GM12878 (cell line): Measurements from ENCODE around the gene AGTRAP. TPM values are rescaled to one million over a fixed set of nuclear protein-coding genes. Genes with fewer than 3 reads are reported as not detected.

Experiments used
- ATAC-seq: fragments of 200-7000 bp; cut with Tn5 transposase; 3 replicates; pipeline ENCODE4 v1.9.1; 2020; ENCODE audit warnings: mild to moderate bottlenecking, moderate library complexity
- BruUV-seq: library from RNA; stranded (reverse); fragments of 400-500 nt; replicated peaks from 2 replicates; lab custom pipeline; 2021; lab: Mats Ljungman, UMichigan
- CTCF ChIA-PET: fragments of 300-600 bp; sonication (Branson Sonifier 250); formaldehyde crosslinking; extraction: SDS; loops from one replicate; lab custom pipeline; 2021; ENCODE audit warnings: inconsistent platforms; lab: Yijun Ruan, JAX
- POLR2A ChIA-PET: fragments of 350-600 bp; formaldehyde crosslinking; extraction: SDS; loops from one replicate; lab custom pipeline; 2021; ENCODE audit warnings: inconsistent platforms; lab: Charles Lee
- RAD21 ChIA-PET: fragments of 300-600 bp; sonication (Branson Sonifier 250); formaldehyde crosslinking; loops from one replicate; lab custom pipeline; 2023; ENCODE audit warnings: antibody characterized with exemption; ENCODE audit not compliant: unreplicated experiment; lab: Charles Lee
- SMC1A ChIA-PET: fragments of 300-600 bp; sonication (Branson Sonifier 250); formaldehyde crosslinking; loops from one replicate; lab custom pipeline; 2023; ENCODE audit not compliant: unreplicated experiment, uncharacterized antibody; lab: Charles Lee
- DNase-seq: peaks from one replicate; pipeline ENCODE4 v3.0.0-alpha.2; 2011; ENCODE audit warnings: low read depth, low spot score
- FAIRE-seq: peaks from 3 replicates; lab custom pipeline; 2011; peaks lifted over from hg19 to GRCh38; lab: Jason Lieb, UNC
- H2AFZ ChIP-seq: 2 replicates; pipeline ENCODE4 v1.6.0; 2011; ENCODE audit warnings: low read depth, low read length, control low read depth; ENCODE audit not compliant: control insufficient read depth
- H3K27ac ChIP-seq: 2 replicates; pipeline ENCODE4 v1.5.1; 2011; ENCODE audit warnings: control low read depth; ENCODE audit not compliant: control insufficient read depth, insufficient read depth
- H3K27me3 ChIP-seq, 2 experiments: replicated peaks in 1 of 2; 2 replicates each; pipeline versions ENCODE4 v1.6.0 to v1.6.1; 2011; ENCODE audit warnings: low read length in 1 of 2; ENCODE audit not compliant: control insufficient read depth in 2 of 2, insufficient read depth in 2 of 2
- H3K36me3 ChIP-seq, 2 experiments: 2 replicates each; pipeline ENCODE4 v1.5.1; 2011; ENCODE audit warnings: low read length in 1 of 2; ENCODE audit not compliant: control insufficient read depth in 2 of 2, insufficient read depth in 2 of 2
- H3K4me1 ChIP-seq: 2 replicates; pipeline ENCODE4 v1.6.1; 2011; ENCODE audit warnings: mild to moderate bottlenecking, low read length, moderate library complexity, mixed read lengths; ENCODE audit not compliant: control insufficient read depth, insufficient read depth
- H3K4me2 ChIP-seq: 2 replicates; pipeline ENCODE4 v1.6.0; 2011; ENCODE audit warnings: control low read depth; ENCODE audit not compliant: control insufficient read depth, insufficient read depth
- H3K4me3 ChIP-seq: fragments of 200-600 bp; sonication (generic); 2 replicates; pipeline ENCODE4 v1.5.1; 2016
- H3K79me2 ChIP-seq: 2 replicates; pipeline ENCODE4 v1.6.0; 2011; ENCODE audit warnings: low read length; ENCODE audit not compliant: control insufficient read depth, insufficient read depth
- H3K9ac ChIP-seq: 2 replicates; pipeline ENCODE4 v1.8.0; 2011; ENCODE audit warnings: low read length, control low read depth, mixed read lengths; ENCODE audit not compliant: control insufficient read depth, insufficient read depth
- H3K9me3 ChIP-seq: replicated peaks from 3 replicates; pipeline ENCODE4 v1.5.1; 2011; ENCODE audit warnings: mild to moderate bottlenecking, low read length; ENCODE audit not compliant: control insufficient read depth, insufficient read depth
- H4K20me1 ChIP-seq: 2 replicates; pipeline ENCODE4 v1.6.0; 2011; ENCODE audit not compliant: control insufficient read depth, insufficient read depth
- FOXM1 ChIP-seq: IDR thresholded peaks from 2 replicates; pipeline ENCODE4 v1.6.1; 2012; ENCODE audit warnings: low read depth, mild to moderate bottlenecking, inconsistent platforms, low read length, moderate library complexity
- HDAC6 ChIP-seq: fragments of 200-600 bp; sonication (generic); IDR thresholded peaks from one replicate; pipeline ENCODE4 v1.8.0; 2017; ENCODE audit warnings: antibody characterized with exemption; ENCODE audit not compliant: unreplicated experiment
- MYC ChIP-seq: IDR thresholded peaks from 2 replicates; pipeline ENCODE4 v1.6.1; 2011; ENCODE audit warnings: mild to moderate bottlenecking, low read length, moderate library complexity, inconsistent platforms; ENCODE audit not compliant: insufficient read depth, insufficient replicate concordance, insufficient read length, severe bottlenecking
- SMAD1 ChIP-seq: fragments of 450-650 bp; IDR thresholded peaks from 2 replicates; pipeline ENCODE4 v1.6.1; 2018; ENCODE audit warnings: mild to moderate bottlenecking, low read depth; ENCODE audit not compliant: partially characterized antibody
- SMAD5 ChIP-seq: IDR thresholded peaks from 2 replicates; pipeline ENCODE4 v1.6.1; 2016; ENCODE audit warnings: antibody characterized with exemption, low read depth
- SRF ChIP-seq, 2 experiments: IDR thresholded peaks; 2 replicates each; pipeline ENCODE4 v1.6.1; 2011; ENCODE audit warnings: low read depth in 2 of 2, low read length in 2 of 2, mild to moderate bottlenecking in 1 of 2, moderate library complexity in 1 of 2
- TCF7 ChIP-seq: IDR thresholded peaks from 2 replicates; pipeline ENCODE4 v1.6.1; 2014; ENCODE audit warnings: antibody characterized with exemption, borderline replicate concordance
- ZNF24 ChIP-seq: fragments of 450-650 bp; IDR thresholded peaks from 2 replicates; pipeline ENCODE4 v1.6.1; 2017; ENCODE audit warnings: antibody characterized with exemption, mild to moderate bottlenecking
- ZSCAN29 ChIP-seq: fragments of 450-650 bp; IDR thresholded peaks from 2 replicates; pipeline ENCODE4 v1.6.1; 2017; ENCODE audit warnings: mild to moderate bottlenecking, moderate library complexity
- whole genome bisulfite sequencing: methylation state at CpG from one replicate; pipeline ENCODE4 v1.1.6; 2016; ENCODE audit warnings: low lambda C conversion rate; ENCODE audit not compliant: insufficient replicate concordance, insufficient coverage; ENCODE audit errors: missing lambda C conversion rate; 5-methylcytosine and 5-hydroxymethylcytosine counted together
- in situ Hi-C: fragments of 300-500 bp; cut with MboI; formaldehyde crosslinking; loops from 9 replicates; pipeline ENCODE4 v1.14.3; 2018; ENCODE audit warnings: mixed read lengths
- intact Hi-C: fragments of 100-400 bp; cut with micrococcal nuclease; formaldehyde crosslinking; loops from one replicate; pipeline ENCODE4 v1.14.2; 2022; ENCODE audit not compliant: unreplicated experiment
- polyA plus RNA-seq, 11 experiments: library from polyadenylated mRNA; depleted of rRNA in 4 of 11; unstranded in 6 of 11; stranded (reverse) in 5 of 11; fragments of >200 nt; fragmentation: Nextera tagmentation in 4 of 11; fragmentation: Illumina TruSeq in 1 of 11; extraction: Ambion mirVana in 4 of 11; extraction: Trizol in 1 of 11; gene quantifications; 1 replicate in 1 of 11; 2 replicates in 10 of 11; pipeline versions ENCODE4 v1.2.1 to v1.2.3, GENCODE V29; 2011 to 2016; ENCODE audit warnings: inconsistent platforms in 2 of 11, missing spikeins in 2 of 11, low read depth in 1 of 11
- total RNA-seq, 4 experiments: library from RNA; depleted of rRNA in 3 of 4; stranded (reverse); fragments of >200 nt in 3 of 4; fragmentation: Illumina TruSeq in 1 of 4; extraction: Trizol in 1 of 4; gene quantifications; 2 replicates each; pipeline versions ENCODE4 v1.2.1 to v1.2.3, GENCODE V29; 2013 to 2021
- TF ChIP-seq, protein P1 (sequence below): fragments of 450-650 bp; IDR thresholded peaks from 2 replicates; pipeline ENCODE4 v1.6.1; 2017; ENCODE audit warnings: mild to moderate bottlenecking, moderate library complexity
- TF ChIP-seq, protein P2 (sequence below): fragments of 450-650 bp; formaldehyde crosslinking; IDR thresholded peaks from 2 replicates; pipeline ENCODE4 v1.4.0; 2022; ENCODE audit warnings: mild to moderate bottlenecking, moderate library complexity

The AGTRAP gene
- total and polyA plus RNA-seq, 10 of the 15 experiments (the other 5 are each of a cell fraction or from before 2014, with no cell fraction given), result 3.0 to 17.4 (median 10.2) TPM

DNA sequence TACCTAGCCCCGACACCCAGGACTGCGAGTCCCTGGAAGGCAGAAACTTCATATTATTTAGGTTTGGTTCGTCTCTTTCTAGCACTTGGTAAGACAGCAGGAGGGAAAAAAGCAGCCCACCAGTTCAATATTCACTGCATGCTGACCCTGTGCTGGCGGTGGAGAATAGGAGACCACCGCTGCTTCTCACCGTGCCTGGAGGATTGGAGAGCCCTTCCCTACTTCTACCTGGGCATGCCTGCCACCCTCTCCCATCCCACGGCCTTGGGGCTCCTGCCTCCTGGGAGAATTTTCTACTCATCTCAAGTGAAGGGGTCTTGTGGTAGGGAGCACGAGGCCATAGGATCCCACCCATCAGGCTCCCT, 64.4 kb downstream of the AGTRAP start:
- H3K27me3 ChIP-seq, result no peaks in the 10 kb centered on the region
- ATAC-seq (no peak), FAIRE-seq (no peak), DNase-seq (no peak)
- H3K9me3 ChIP-seq, result no peaks in the 10 kb centered on the region
- no TSS peak for BruUV-seq
- H3K9ac ChIP-seq, result no peak overlapping the region
- H3K4me1 ChIP-seq, result peaks cover 8% of the 10 kb centered on the region
- ChIA-PET SMC1A (no interaction called here), POLR2A (no interaction called here), RAD21 (no interaction called here), CTCF (no interaction called here)
- H3K36me3 ChIP-seq, result peaks cover 0 to 5% of the 10 kb centered on the region in 2 experiments; a peak in 3 of 4 replicates
- in situ Hi-C loops (no loop called here), intact Hi-C loops (no loop called here)
- H3K79me2 ChIP-seq, result peaks cover 11% of the 10 kb centered on the region
- H3K27ac ChIP-seq, result no peak overlapping the region
- 93% methylated on average over 8 of the region's 8 CpGs for WGBS
- no peaks in the 10 kb centered on the region for H4K20me1 ChIP-seq
- TF ChIP-seq TCF7, result no peak
- TF ChIP-seq ZSCAN29, result no peak
- TF ChIP-seq, protein P1, sequence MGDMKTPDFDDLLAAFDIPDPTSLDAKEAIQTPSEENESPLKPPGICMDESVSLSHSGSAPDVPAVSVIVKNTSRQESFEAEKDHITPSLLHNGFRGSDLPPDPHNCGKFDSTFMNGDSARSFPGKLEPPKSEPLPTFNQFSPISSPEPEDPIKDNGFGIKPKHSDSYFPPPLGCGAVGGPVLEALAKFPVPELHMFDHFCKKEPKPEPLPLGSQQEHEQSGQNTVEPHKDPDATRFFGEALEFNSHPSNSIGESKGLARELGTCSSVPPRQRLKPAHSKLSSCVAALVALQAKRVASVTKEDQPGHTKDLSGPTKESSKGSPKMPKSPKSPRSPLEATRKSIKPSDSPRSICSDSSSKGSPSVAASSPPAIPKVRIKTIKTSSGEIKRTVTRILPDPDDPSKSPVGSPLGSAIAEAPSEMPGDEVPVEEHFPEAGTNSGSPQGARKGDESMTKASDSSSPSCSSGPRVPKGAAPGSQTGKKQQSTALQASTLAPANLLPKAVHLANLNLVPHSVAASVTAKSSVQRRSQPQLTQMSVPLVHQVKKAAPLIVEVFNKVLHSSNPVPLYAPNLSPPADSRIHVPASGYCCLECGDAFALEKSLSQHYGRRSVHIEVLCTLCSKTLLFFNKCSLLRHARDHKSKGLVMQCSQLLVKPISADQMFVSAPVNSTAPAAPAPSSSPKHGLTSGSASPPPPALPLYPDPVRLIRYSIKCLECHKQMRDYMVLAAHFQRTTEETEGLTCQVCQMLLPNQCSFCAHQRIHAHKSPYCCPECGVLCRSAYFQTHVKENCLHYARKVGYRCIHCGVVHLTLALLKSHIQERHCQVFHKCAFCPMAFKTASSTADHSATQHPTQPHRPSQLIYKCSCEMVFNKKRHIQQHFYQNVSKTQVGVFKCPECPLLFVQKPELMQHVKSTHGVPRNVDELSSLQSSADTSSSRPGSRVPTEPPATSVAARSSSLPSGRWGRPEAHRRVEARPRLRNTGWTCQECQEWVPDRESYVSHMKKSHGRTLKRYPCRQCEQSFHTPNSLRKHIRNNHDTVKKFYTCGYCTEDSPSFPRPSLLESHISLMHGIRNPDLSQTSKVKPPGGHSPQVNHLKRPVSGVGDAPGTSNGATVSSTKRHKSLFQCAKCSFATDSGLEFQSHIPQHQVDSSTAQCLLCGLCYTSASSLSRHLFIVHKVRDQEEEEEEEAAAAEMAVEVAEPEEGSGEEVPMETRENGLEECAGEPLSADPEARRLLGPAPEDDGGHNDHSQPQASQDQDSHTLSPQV, result no peak
- no peak for TF ChIP-seq ZNF24
- TF ChIP-seq SMAD5, result no peak
- no peak for TF ChIP-seq MYC
- TF ChIP-seq SRF (IDR thresholded peaks at IDR 0.05; ENCODE audit: low read depth in 2 of 2, low read length in 2 of 2), result no peak
- TF ChIP-seq FOXM1, result no peak
- no peak for TF ChIP-seq HDAC6
- no peak for TF ChIP-seq SMAD1
- TF ChIP-seq, protein P2, sequence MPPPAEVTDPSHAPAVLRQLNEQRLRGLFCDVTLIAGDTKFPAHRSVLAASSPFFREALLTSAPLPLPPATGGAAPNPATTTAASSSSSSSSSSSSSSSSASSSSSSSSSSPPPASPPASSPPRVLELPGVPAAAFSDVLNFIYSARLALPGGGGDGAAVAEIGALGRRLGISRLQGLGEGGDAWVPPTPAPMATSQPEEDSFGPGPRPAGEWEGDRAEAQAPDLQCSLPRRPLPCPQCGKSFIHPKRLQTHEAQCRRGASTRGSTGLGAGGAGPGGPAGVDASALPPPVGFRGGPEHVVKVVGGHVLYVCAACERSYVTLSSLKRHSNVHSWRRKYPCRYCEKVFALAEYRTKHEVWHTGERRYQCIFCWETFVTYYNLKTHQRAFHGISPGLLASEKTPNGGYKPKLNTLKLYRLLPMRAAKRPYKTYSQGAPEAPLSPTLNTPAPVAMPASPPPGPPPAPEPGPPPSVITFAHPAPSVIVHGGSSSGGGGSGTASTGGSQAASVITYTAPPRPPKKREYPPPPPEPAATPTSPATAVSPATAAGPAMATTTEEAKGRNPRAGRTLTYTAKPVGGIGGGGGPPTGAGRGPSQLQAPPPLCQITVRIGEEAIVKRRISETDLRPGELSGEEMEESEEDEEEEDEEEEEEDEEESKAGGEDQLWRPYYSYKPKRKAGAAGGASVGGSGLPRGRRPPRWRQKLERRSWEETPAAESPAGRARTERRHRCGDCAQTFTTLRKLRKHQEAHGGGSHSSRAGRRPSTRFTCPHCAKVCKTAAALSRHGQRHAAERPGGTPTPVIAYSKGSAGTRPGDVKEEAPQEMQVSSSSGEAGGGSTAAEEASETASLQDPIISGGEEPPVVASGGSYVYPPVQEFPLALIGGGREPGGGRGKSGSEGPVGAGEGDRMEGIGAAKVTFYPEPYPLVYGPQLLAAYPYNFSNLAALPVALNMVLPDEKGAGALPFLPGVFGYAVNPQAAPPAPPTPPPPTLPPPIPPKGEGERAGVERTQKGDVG (CRISPR knock-in tag), result no peak
- H3K4me2 ChIP-seq, result no peak overlapping the region
- no peak overlapping the region for H2AFZ ChIP-seq
- H3K4me3 ChIP-seq, result no peak overlapping the region
